D721Med (cell line): ENCODE results near the gene ALKBH5.

Source experiments
- DNase-seq: peaks from one replicate; pipeline ENCODE4 v3.0.0; 2011; ENCODE audit warnings: low spot score; ENCODE audit not compliant: insufficient read length
- FAIRE-seq: peaks from 2 replicates; lab custom pipeline; 2011; peaks lifted over from hg19 to GRCh38; lab: Jason Lieb, UNC
- CTCF ChIP-seq: IDR thresholded peaks from 2 replicates; pipeline ENCODE4 v1.5.1; 2012; ENCODE audit warnings: mild to moderate bottlenecking, control low read depth; ENCODE audit not compliant: insufficient read depth; ENCODE audit errors: missing control alignments

ALKBH5 gene

GRCh38 chr17:18166894-18167293 is 16.7 kb upstream of the ALKBH5 start:
- DNase-seq (no peak), FAIRE-seq (no peak)
- no peak for TF ChIP-seq CTCF

- DNase-seq (no peak), FAIRE-seq (no peak)
- no peak for TF ChIP-seq CTCF
Measured at GRCh38 chr17:18167421-18167820, 16.2 kb upstream of the ALKBH5 start.

- DNase-seq (no peak), FAIRE-seq (no peak)
- TF ChIP-seq CTCF: no peak
Measured at GRCh38 chr17:18172531-18173278, 10.9 kb upstream of the ALKBH5 start.

GRCh38 chr17:18173740-18174139 is 9.9 kb upstream of the ALKBH5 start:
- FAIRE-seq (no peak), DNase-seq (no peak)
- no peak for TF ChIP-seq CTCF

GRCh38 chr17:18176176-18176575 is 7.5 kb upstream of the ALKBH5 start:
- FAIRE-seq (no peak), DNase-seq (no peak)

GRCh38 chr17:18177133-18177532 is 6.5 kb upstream of the ALKBH5 start:
- TF ChIP-seq CTCF: no peak
- no peak for FAIRE-seq

More at GRCh38 chr17:18176176-18176575, 7.5 kb upstream of the ALKBH5 start:
- no peak for TF ChIP-seq CTCF

GRCh38 chr17:18177722-18178121 is 5.9 kb upstream of the ALKBH5 start:
- DNase-seq (no peak), FAIRE-seq (no peak)
- TF ChIP-seq CTCF: no peak

More at GRCh38 chr17:18177133-18177532, 6.5 kb upstream of the ALKBH5 start:
- DNase-seq: no peak
